ENCODE measurements around the gene ANKRD27. TPM values are rescaled to one million over a fixed set of nuclear protein-coding genes. Genes with fewer than 3 reads are reported as not detected.
"Not testable (repeated sequence)": the region's sequence is repeated elsewhere in the genome, so short reads cannot be mapped to it uniquely, and the experiment has no call there.

ANKRD27 gene
- total RNA-seq, 2 donors from 2014 or later, result 9.6 to 16.2 TPM

DNA sequence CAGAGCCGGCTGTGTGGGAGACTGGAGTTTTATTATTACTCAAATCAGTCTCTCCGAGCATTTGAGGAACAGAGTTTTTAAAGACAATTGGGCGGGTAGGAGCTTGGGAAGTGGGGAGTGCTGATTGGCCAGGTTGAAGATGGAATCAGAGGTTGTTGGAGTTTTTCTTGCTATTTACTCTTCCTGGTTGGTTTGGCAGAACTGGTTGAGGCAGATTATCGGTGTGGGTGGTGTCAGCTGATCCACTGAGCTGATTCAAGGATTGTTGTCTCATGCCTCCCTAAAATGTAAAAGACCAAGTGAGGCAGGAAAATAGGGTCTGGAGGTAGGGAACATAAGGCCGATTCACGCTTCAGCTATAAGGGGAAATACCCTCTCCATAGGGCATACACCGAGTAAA lies 43.3 kb upstream of the ANKRD27 start:
- no peak for TF ChIP-seq POLR2A (IDR thresholded peaks at IDR 0.05)
- TF ChIP-seq, protein P1, sequence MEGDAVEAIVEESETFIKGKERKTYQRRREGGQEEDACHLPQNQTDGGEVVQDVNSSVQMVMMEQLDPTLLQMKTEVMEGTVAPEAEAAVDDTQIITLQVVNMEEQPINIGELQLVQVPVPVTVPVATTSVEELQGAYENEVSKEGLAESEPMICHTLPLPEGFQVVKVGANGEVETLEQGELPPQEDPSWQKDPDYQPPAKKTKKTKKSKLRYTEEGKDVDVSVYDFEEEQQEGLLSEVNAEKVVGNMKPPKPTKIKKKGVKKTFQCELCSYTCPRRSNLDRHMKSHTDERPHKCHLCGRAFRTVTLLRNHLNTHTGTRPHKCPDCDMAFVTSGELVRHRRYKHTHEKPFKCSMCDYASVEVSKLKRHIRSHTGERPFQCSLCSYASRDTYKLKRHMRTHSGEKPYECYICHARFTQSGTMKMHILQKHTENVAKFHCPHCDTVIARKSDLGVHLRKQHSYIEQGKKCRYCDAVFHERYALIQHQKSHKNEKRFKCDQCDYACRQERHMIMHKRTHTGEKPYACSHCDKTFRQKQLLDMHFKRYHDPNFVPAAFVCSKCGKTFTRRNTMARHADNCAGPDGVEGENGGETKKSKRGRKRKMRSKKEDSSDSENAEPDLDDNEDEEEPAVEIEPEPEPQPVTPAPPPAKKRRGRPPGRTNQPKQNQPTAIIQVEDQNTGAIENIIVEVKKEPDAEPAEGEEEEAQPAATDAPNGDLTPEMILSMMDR (IDR thresholded peaks at IDR 0.05), result no peak
- Histone ChIP-seq H3K4me3 (no peak overlapping the region), H3K27me3 (no peaks in the 10 kb centered on the region), H3K9me3 (no peaks in the 10 kb centered on the region), H3K36me3 (replicated peaks in 1 of 2; ENCODE audit: insufficient read depth in 1 of 2, low read depth in 2 of 2) (no peaks in the 10 kb centered on the region), H3K27ac (no peak overlapping the region), H3K4me1 (no peaks in the 10 kb centered on the region)
- DNase-seq (no peak), ATAC-seq (no peak)
- intact Hi-C loops (cut with DNase I), result no loop called here
- 77 to 84% methylated on average over 7 of the region's 7 CpGs for WGBS, 2 donors

DNA sequence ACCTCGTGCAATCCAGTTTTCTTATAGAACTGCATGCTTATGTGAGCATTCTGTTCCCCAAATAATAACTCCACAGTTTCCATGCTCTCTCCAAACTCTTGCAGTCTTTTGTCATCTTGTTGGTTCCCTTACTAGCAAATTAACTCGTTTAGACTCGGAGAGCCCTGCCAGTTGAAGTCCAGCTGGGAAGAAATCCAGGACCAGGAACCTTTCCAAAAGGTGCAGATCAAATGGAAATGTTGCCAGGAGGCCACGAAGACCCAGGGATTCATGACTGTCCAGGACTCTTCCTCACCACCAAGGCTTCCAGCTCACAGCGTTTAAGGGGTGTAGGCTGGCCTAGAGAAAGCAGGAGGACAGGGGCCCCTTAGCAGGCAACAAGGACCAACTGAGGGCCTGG lies 42.5 kb upstream of the ANKRD27 start:
- Histone ChIP-seq H3K27me3 (no peaks in the 10 kb centered on the region), H3K4me3 (no peak overlapping the region), H3K27ac (no peak overlapping the region), H3K4me1 (no peaks in the 10 kb centered on the region), H3K9me3 (no peaks in the 10 kb centered on the region), H3K36me3 (replicated peaks in 1 of 2; ENCODE audit: insufficient read depth in 1 of 2, low read depth in 2 of 2) (peaks cover 0 to 2% of the 10 kb centered on the region in 2 donors)
- WGBS, 2 donors, result 45 to 50% methylated on average over 5 of the region's 5 CpGs
- ATAC-seq (no peak), DNase-seq (no peak)
- intact Hi-C loops (cut with DNase I), result no loop called here
- TF ChIP-seq POLR2A (IDR thresholded peaks at IDR 0.05), result no peak
- TF ChIP-seq, protein P1 (IDR thresholded peaks at IDR 0.05), result no peak

DNA sequence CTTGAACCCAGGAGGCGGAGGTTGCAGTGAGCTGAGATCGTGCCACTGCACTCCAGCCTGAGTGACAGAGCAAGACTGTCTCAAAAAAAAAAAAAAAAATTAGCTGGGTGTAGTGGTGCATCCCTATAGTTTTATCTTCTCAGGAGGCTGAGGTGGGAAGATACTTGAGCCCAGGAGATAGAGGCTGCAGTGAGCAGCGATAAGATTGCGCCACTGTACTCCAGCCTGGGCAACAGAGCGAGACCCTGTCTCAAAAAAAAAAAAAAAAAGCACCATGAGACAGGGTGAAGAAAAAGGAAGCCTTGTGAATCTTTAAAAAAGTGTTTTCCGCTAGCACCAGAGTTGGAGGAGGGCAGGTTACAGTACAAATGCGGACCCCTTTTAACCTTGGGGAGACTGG lies 41.2 kb upstream of the ANKRD27 start:
- H3K36me3 ChIP-seq (replicated peaks in 1 of 2; ENCODE audit: insufficient read depth in 1 of 2, low read depth in 2 of 2); H3K4me1 ChIP-seq; DNase-seq; H3K4me3 ChIP-seq; ATAC-seq; H3K27ac ChIP-seq; intact Hi-C loops (cut with DNase I); H3K9me3 ChIP-seq; H3K27me3 ChIP-seq: not testable (repeated sequence)
- WGBS, 2 donors, result 95 to 100% methylated on average over 7 of the region's 7 CpGs

DNA sequence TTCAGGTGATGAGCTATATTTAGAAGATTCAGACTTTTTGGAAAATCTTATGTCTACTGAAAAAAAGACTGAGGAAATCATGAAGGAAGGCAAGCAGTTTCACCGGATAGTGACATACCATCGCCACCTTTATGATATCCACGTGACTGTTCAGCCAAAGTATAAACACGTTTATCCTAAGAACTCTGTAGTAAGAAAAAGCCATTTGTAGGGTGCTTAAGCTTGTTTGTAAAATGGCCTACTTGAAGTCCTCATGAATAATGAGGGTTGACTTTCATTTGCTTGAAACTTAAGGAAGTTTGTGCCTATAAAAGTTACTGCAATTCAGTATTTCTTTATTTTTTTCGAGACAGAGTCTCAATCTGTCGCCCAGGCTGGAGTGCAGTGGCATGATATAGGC lies 36.8 kb upstream of the ANKRD27 start:
- intact Hi-C loops (cut with DNase I), result no loop called here
- no peak overlapping the region for H3K4me3 ChIP-seq
- H3K4me1 ChIP-seq, result no peaks in the 10 kb centered on the region
- ATAC-seq, result no peak
- no peak overlapping the region for H3K27ac ChIP-seq
- no peaks in the 10 kb centered on the region for H3K27me3 ChIP-seq
- DNase-seq, result no peak
- TF ChIP-seq, protein P1 (IDR thresholded peaks at IDR 0.05), result no peak
- TF ChIP-seq POLR2A (IDR thresholded peaks at IDR 0.05), result no peak
- 91 to 95% methylated on average over 6 of the region's 6 CpGs for WGBS, 2 donors
- H3K36me3 ChIP-seq (replicated peaks in 1 of 2; ENCODE audit: insufficient read depth in 1 of 2, low read depth in 2 of 2), result peaks cover 0 to 5% of the 10 kb centered on the region in 2 donors
- no peaks in the 10 kb centered on the region for H3K9me3 ChIP-seq

DNA sequence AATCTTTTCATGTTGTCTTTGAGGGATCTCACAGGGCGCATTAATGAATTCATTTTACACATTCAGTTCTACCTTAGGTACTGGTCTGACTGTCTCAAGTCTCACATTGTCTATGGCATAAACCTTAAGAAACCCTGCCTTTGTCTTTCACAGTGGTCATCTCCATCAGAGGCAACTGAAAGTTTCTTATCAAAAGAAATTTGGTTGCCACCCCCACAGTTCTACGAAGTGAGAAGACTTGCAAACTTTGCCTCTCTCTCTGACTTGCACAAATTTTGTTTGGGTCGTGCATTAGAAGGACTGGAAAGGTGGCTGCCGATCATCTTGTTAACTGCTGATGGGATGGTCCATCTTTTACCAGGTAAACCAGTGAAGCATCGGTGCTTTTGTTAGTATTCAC lies 34.1 kb upstream of the ANKRD27 start:
- peaks cover 8% of the 10 kb centered on the region for H3K4me1 ChIP-seq
- WGBS, 2 donors, result 94 to 98% methylated on average over 5 of the region's 5 CpGs
- intact Hi-C loops (cut with DNase I), result no loop called here
- peaks cover 0 to 5% of the 10 kb centered on the region in 2 donors for H3K36me3 ChIP-seq (replicated peaks in 1 of 2; ENCODE audit: insufficient read depth in 1 of 2, low read depth in 2 of 2)
- H3K9me3 ChIP-seq, result no peaks in the 10 kb centered on the region
- no peak overlapping the region for H3K27ac ChIP-seq
- H3K27me3 ChIP-seq, result no peaks in the 10 kb centered on the region
- H3K4me3 ChIP-seq, result no peak overlapping the region
- TF ChIP-seq POLR2A (IDR thresholded peaks at IDR 0.05), result no peak
- TF ChIP-seq, protein P1 (IDR thresholded peaks at IDR 0.05), result no peak
- ATAC-seq (no peak), DNase-seq (no peak)
